ENCODE results near the gene CD300C.

GRCh38 chr17:74578979-74579378, 33.1 kb upstream of the CD300C start:
- no peak for TF ChIP-seq EZH2 (IDR thresholded peaks at IDR 0.05; ENCODE audit: borderline replicate concordance, low read length)
- TF ChIP-seq CTCF (conservative IDR thresholded peaks at IDR 0.05 in 1 of 2, IDR thresholded peaks at IDR 0.05 in 1 of 2; ENCODE audit: extremely low read depth in 1 of 2, insufficient read depth in 1 of 2, low read depth in 1 of 2, low read length in 2 of 2): no peak

All from mammary epithelial cell (primary cell).